H9 (cell line): ENCODE data around the gene LRP5. TPM values are rescaled to one million over a fixed set of nuclear protein-coding genes. Genes with fewer than 3 reads are reported as not detected.

Experiments used
- DNase-seq: peaks from one replicate; pipeline ENCODE4 v3.0.0-alpha.2; 2017
- H2AFZ ChIP-seq: one replicate; pipeline ENCODE4 v1.6.1; 2013; ENCODE audit warnings: mild to moderate bottlenecking, low read length, control low read depth, moderate library complexity
- H2AK5ac ChIP-seq: 2 replicates; pipeline ENCODE4 v1.6.1; 2013; ENCODE audit warnings: low read length, control low read depth, mixed read lengths; ENCODE audit not compliant: insufficient read length
- H2BK120ac ChIP-seq: one replicate; pipeline ENCODE4 v1.6.1; 2013; ENCODE audit warnings: low read depth, mild to moderate bottlenecking, low read length, control low read depth, inconsistent platforms; ENCODE audit not compliant: poor library complexity, severe bottlenecking
- H2BK12ac ChIP-seq: 2 replicates; pipeline ENCODE4 v1.6.1; 2013; ENCODE audit warnings: low read length, control low read depth, mixed read lengths, low read depth; ENCODE audit not compliant: insufficient read length
- H2BK15ac ChIP-seq: 2 replicates; pipeline ENCODE4 v1.6.1; 2013; ENCODE audit warnings: low read depth, low read length, control low read depth
- H2BK20ac ChIP-seq: one replicate; pipeline ENCODE4 v1.6.1; 2013; ENCODE audit warnings: low read depth, mild to moderate bottlenecking, low read length, control low read depth, inconsistent platforms; ENCODE audit not compliant: poor library complexity, severe bottlenecking
- H2BK5ac ChIP-seq: 2 replicates; pipeline ENCODE4 v1.6.1; 2013; ENCODE audit warnings: low read length, control low read depth, mixed read lengths; ENCODE audit not compliant: insufficient read length
- H3K14ac ChIP-seq: 2 replicates; pipeline ENCODE4 v1.6.1; 2013; ENCODE audit warnings: low read length, control low read depth; ENCODE audit not compliant: insufficient read depth
- H3K18ac ChIP-seq: 2 replicates; pipeline ENCODE4 v1.6.1; 2013; ENCODE audit warnings: low read depth, mild to moderate bottlenecking, mixed read lengths, low read length, control low read depth; ENCODE audit not compliant: insufficient read length
- H3K23ac ChIP-seq: 2 replicates; pipeline ENCODE4 v1.6.1; 2013; ENCODE audit warnings: low read length, control low read depth, mixed read lengths, low read depth; ENCODE audit not compliant: insufficient read length
- H3K23me2 ChIP-seq: 2 replicates; pipeline ENCODE4 v1.6.1; 2013; ENCODE audit warnings: low read depth, mild to moderate bottlenecking, mixed read lengths, low read length, control low read depth; ENCODE audit not compliant: insufficient read length, poor library complexity, severe bottlenecking
- H3K27ac ChIP-seq: 2 replicates; pipeline ENCODE4 v1.5.1; 2013; ENCODE audit warnings: low read length, control low read depth, mixed read lengths, low read depth; ENCODE audit not compliant: insufficient read length
- H3K27me3 ChIP-seq: 2 replicates; pipeline ENCODE4 v1.6.1; 2013; ENCODE audit warnings: low read length, control low read depth, inconsistent platforms; ENCODE audit not compliant: insufficient read depth
- H3K4ac ChIP-seq: 2 replicates; pipeline ENCODE4 v1.6.1; 2013; ENCODE audit warnings: low read depth, mild to moderate bottlenecking, control low read depth, inconsistent platforms, low read length, moderate library complexity
- H3K4me1 ChIP-seq: 2 replicates; pipeline ENCODE4 v1.6.1; 2013; ENCODE audit warnings: low read length, control low read depth, inconsistent platforms; ENCODE audit not compliant: insufficient read depth
- H3K4me2 ChIP-seq: 2 replicates; pipeline ENCODE4 v1.6.1; 2013; ENCODE audit warnings: low read length, control low read depth, mixed read lengths; ENCODE audit not compliant: insufficient read length, insufficient read depth
- H3K56ac ChIP-seq: 2 replicates; pipeline ENCODE4 v1.6.1; 2013; ENCODE audit warnings: low read depth, mild to moderate bottlenecking, mixed read lengths, low read length, control low read depth; ENCODE audit not compliant: insufficient read length
- H3K79me1 ChIP-seq: 2 replicates; pipeline ENCODE4 v1.6.1; 2013; ENCODE audit warnings: low read depth, mild to moderate bottlenecking, moderate library complexity, low read length, control low read depth, inconsistent platforms; ENCODE audit not compliant: insufficient read depth, poor library complexity, severe bottlenecking
- H3K79me2 ChIP-seq: 2 replicates; pipeline ENCODE4 v1.6.1; 2013; ENCODE audit warnings: low read length, control low read depth, inconsistent platforms; ENCODE audit not compliant: insufficient read depth
- H3K9ac ChIP-seq: 2 replicates; pipeline ENCODE4 v1.6.1; 2013; ENCODE audit warnings: low read length, control low read depth, mixed read lengths; ENCODE audit not compliant: insufficient read length; ENCODE audit errors: extremely low read depth
- H3K9me3 ChIP-seq: one replicate; pipeline ENCODE4 v1.6.1; 2013; ENCODE audit warnings: low read depth, low read length, inconsistent platforms; ENCODE audit not compliant: control insufficient read depth
- H3T11ph ChIP-seq: one replicate; pipeline ENCODE4 v1.6.1; 2013; ENCODE audit warnings: mild to moderate bottlenecking, low read length, control low read depth, inconsistent platforms
- H4K20me1 ChIP-seq: one replicate; pipeline ENCODE4 v1.6.1; 2013; ENCODE audit not compliant: control insufficient read depth, insufficient read length, insufficient read depth
- H4K5ac ChIP-seq: 2 replicates; pipeline ENCODE4 v1.6.1; 2013; ENCODE audit warnings: low read depth, mild to moderate bottlenecking, mixed read lengths, low read length, control low read depth; ENCODE audit not compliant: insufficient read length
- H4K8ac ChIP-seq: replicated peaks from 2 replicates; pipeline ENCODE4 v1.6.1; 2013; ENCODE audit warnings: low read length, control low read depth, mixed read lengths, low read depth; ENCODE audit not compliant: insufficient read length
- H4K91ac ChIP-seq: 2 replicates; pipeline ENCODE4 v1.6.1; 2013; ENCODE audit warnings: low read depth, mild to moderate bottlenecking, moderate library complexity, mixed read lengths, low read length, control low read depth; ENCODE audit not compliant: insufficient read length
- H3K27ac Mint-ChIP-seq, 3 experiments: 2 replicates in 2 of 3; 3 replicates in 1 of 3; pipeline ENCODE4 v1.8.0; 2020 to 2021; ENCODE audit warnings: mixed read lengths in 3 of 3, mild to moderate bottlenecking in 1 of 3, moderate library complexity in 1 of 3
- H3K27me3 Mint-ChIP-seq: 2 replicates; pipeline ENCODE4 v1.8.0; 2021; ENCODE audit warnings: low read depth, mild to moderate bottlenecking, moderate library complexity, mixed read lengths
- H3K36me3 Mint-ChIP-seq, 3 experiments: 2 replicates in 2 of 3; 3 replicates in 1 of 3; pipeline ENCODE4 v1.8.0; 2020 to 2021; ENCODE audit warnings: low read depth in 3 of 3, mixed read lengths in 3 of 3; ENCODE audit not compliant: insufficient read depth in 1 of 3
- H3K4me1 Mint-ChIP-seq, 2 experiments: 2 replicates each; pipeline ENCODE4 v1.8.0; 2020; ENCODE audit warnings: mixed read lengths in 2 of 2
- H3K4me3 Mint-ChIP-seq, 2 experiments: 2 replicates in 1 of 2; 3 replicates in 1 of 2; pipeline ENCODE4 v1.8.0; 2020 to 2021; ENCODE audit warnings: mild to moderate bottlenecking in 2 of 2, mixed read lengths in 2 of 2, moderate library complexity in 1 of 2
- H3K9me3 Mint-ChIP-seq, 2 experiments: 2 replicates in 1 of 2; 3 replicates in 1 of 2; pipeline ENCODE4 v1.8.0; 2020; ENCODE audit warnings: mild to moderate bottlenecking in 2 of 2, mixed read lengths in 2 of 2, moderate library complexity in 1 of 2
- CTCF ChIP-seq: fragments of 200-600 bp; sonication (generic); conservative IDR thresholded peaks from 3 replicates; pipeline ENCODE4 v1.8.0; 2021; ENCODE audit warnings: antibody characterized with exemption, mild to moderate bottlenecking
- WGBS: extraction: QIAGEN DNeasy Blood & Tissue Kit; methylation state at CpG from one replicate; pipeline ENCODE4 v1.1.7; 2013; ENCODE audit warnings: missing lambda C conversion rate, low lambda C conversion rate, mixed read lengths; ENCODE audit not compliant: insufficient read length; ENCODE audit errors: extremely low coverage; 5-methylcytosine and 5-hydroxymethylcytosine counted together
- total RNA-seq: library from RNA; stranded (reverse); gene quantifications from 2 replicates; pipeline ENCODE4 v1.2.1, GENCODE V29; 2021

Gene LRP5
- total RNA-seq, 1 experiment from 2014 or later, result 38.4 TPM

- Mint-ChIP-seq H3K4me3 (no peak overlapping the region; a peak in 1 of 5 replicates), H3K27me3 (no peaks in the 10 kb centered on the region), H3K27ac (peak overlapping the region; percentile 60 to 68 (median 61); a peak in 6 of 7 replicates), H3K36me3 (peaks cover under 1 to 2% (median under 1%) of the 10 kb centered on the region in 3 experiments; a peak in 3 of 7 replicates), H3K9me3 (no peaks in the 10 kb centered on the region), H3K4me1 (peaks cover 9 to 12% of the 10 kb centered on the region in 2 experiments)
- Histone ChIP-seq H4K8ac (no peak overlapping the region), H3K27me3 (no peaks in the 10 kb centered on the region; the same call in 1 of the 2 replicates), H2AFZ (no peak overlapping the region), H3K9ac (no peak overlapping the region), H2AK5ac (no peak overlapping the region), H2BK15ac (no peak overlapping the region), H2BK12ac (no peak overlapping the region), H2BK5ac (no peak overlapping the region), H3K14ac (no peak overlapping the region), H4K20me1 (no peaks in the 10 kb centered on the region), H2BK20ac (no peak overlapping the region), H3K79me2 (no peaks in the 10 kb centered on the region), H3T11ph (no peak overlapping the region), H3K4me2 (no peak overlapping the region), H3K56ac (no peak overlapping the region), H3K23me2 (no peaks in the 10 kb centered on the region), H2BK120ac (no peak overlapping the region), H3K18ac (no peak overlapping the region), H3K23ac (no peak overlapping the region), H3K79me1 (no peaks in the 10 kb centered on the region), H4K91ac (no peak overlapping the region), H3K27ac (no peak overlapping the region), H3K4me1 (no peaks in the 10 kb centered on the region), H4K5ac (no peak overlapping the region), H3K4ac (no peak overlapping the region; the same call in 1 of the 2 replicates), H3K9me3 (no peaks in the 10 kb centered on the region)
- no peak for DNase-seq
- no peak for TF ChIP-seq CTCF
- WGBS, result no CpG with 5 or more reads among the region's 26 CpGs
Measured at GRCh38 chr11:68380786-68381622, 68.6 kb downstream of the LRP5 start.
